Heart left ventricle (tissue), 16 donors: ENCODE results near the gene USO1. TPM values are rescaled to one million over a fixed set of nuclear protein-coding genes. Genes with fewer than 3 reads are reported as not detected.

ENCODE experiments used
- ATAC-seq, 4 donors: fragments of 200-7000 bp; cut with Tn5 transposase; one replicate each; pipeline ENCODE4 v1.9.1; 2020 to 2022; ENCODE audit warnings: moderate library complexity in 4 of 4, mild to moderate bottlenecking in 3 of 4, moderate number of reproducible peaks in 1 of 4
- DNase-seq, 5 donors: peaks; one replicate each; pipeline ENCODE4 v3.0.0-alpha.2; 2020
- H3K27ac ChIP-seq, 12 donors: fragments of 200-600 bp; sonication (generic) in 4 of 12; one replicate each; pipeline versions ENCODE4 v1.5.0 to v1.8.0; 2016 to 2022; ENCODE audit warnings: mild to moderate bottlenecking in 2 of 12
- H3K27me3 ChIP-seq, 9 donors: fragments of 200-600 bp; sonication (generic) in 2 of 9; one replicate each; pipeline versions ENCODE4 v1.5.1 to v1.8.0; 2016 to 2022; ENCODE audit warnings: mild to moderate bottlenecking in 3 of 9
- H3K36me3 ChIP-seq, 9 donors: fragments of 200-600 bp; sonication (generic) in 2 of 9; one replicate each; pipeline versions ENCODE4 v1.5.0 to v1.8.0; 2018 to 2022; ENCODE audit warnings: mild to moderate bottlenecking in 2 of 9
- H3K4me1 ChIP-seq, 12 donors: fragments of 200-600 bp; sonication (generic) in 4 of 12; one replicate each; pipeline versions ENCODE4 v1.5.0 to v1.8.0; 2016 to 2022; ENCODE audit warnings: mild to moderate bottlenecking in 3 of 12
- H3K4me3 ChIP-seq, 12 donors: fragments of 200-600 bp; sonication (generic) in 4 of 12; one replicate each; pipeline versions ENCODE4 v1.5.0 to v1.8.0; 2017 to 2022; ENCODE audit warnings: mild to moderate bottlenecking in 9 of 12, moderate library complexity in 4 of 12
- H3K9me3 ChIP-seq, 12 donors: fragments of 200-600 bp; sonication (generic) in 4 of 12; one replicate each; pipeline versions ENCODE4 v1.5.0 to v1.8.0; 2016 to 2022; ENCODE audit warnings: mild to moderate bottlenecking in 1 of 12
- CTCF ChIP-seq, 12 donors: fragments of 200-600 bp; sonication (generic) in 4 of 12; IDR thresholded peaks; one replicate each; pipeline versions ENCODE4 v1.5.0 to v1.8.0; 2018 to 2022; ENCODE audit warnings: antibody characterized with exemption in 12 of 12, mild to moderate bottlenecking in 5 of 12
- POLR2A ChIP-seq, 2 donors: fragments of 450-650 bp; IDR thresholded peaks; one replicate each; pipeline ENCODE4 v1.6.1; 2017; ENCODE audit warnings: antibody characterized with exemption in 2 of 2, mild to moderate bottlenecking in 2 of 2, moderate library complexity in 2 of 2
- WGBS, 4 donors: extraction: QIAGEN DNeasy Blood & Tissue Kit in 2 of 4; methylation state at CpG; one replicate each; pipeline versions ENCODE4 v1.1.5 to v1.1.7; 2013 to 2018; 5-methylcytosine and 5-hydroxymethylcytosine counted together
- intact Hi-C, 10 donors: fragments of 100-400 bp; cut with DNase I; formaldehyde crosslinking; loops; one replicate each; pipeline versions ENCODE4 v1.11.1 to v1.14.2; 2022
- polyA plus RNA-seq, 2 donors: library from polyadenylated mRNA; stranded (reverse); fragments of 200-250 nt; gene quantifications; one replicate each; pipeline ENCODE4 v1.2.3, GENCODE V29; 2013
- total RNA-seq, 9 donors: library from RNA; depleted of rRNA in 2 of 9; stranded (reverse); fragments of >200 nt in 2 of 9; fragmentation: NEBNext Ultra II Directional in 3 of 9; extraction: Animal tissue kit (Norgen Biotek cat#: 25700) in 3 of 9; gene quantifications; one replicate each; pipeline versions ENCODE4 v1.1.0 to v1.2.4, GENCODE V29; 2016 to 2023
- donor health status: ischemic (EF 13 %, LVEDD 7.1; RV severe dilation, severe dysfunction).
- donor health status: healthy with polysubstance abuse.
- donor health status: DM: no; HTN: yes; CAD: no.
- donor health status: DM: no; HTN: no; CAD: no.
- donor health status: ischemic (EF 25% LVEDD 6.9; RV normal size, moderate dysfunction).
- donor health status: ischemic (EF 25% LVEDD 5.7; RV mildly dilated, moderate dysfunction).
- donor health status: healthy.
- donor health status: DM: yes; HTN: yes; CAD: no.
- donor health status: ischemic (EF 35%, LVEDD 5.7; RV mildly dilated, moderate dysfunction).
- donor health status: nonischemic (EF 11% LVEDD 7.7; RV severe dilation, severe dysfunction).
- donor health status: DM: yes; HTN: yes; CAD: no.
- donor health status: PGD.
- donor health status: ischemic (EF 29% LVEDD 5.4; RV normal size, mild dysfunction).
- donor health status: nonischemic (EF 23%, LVEDD 6.1; RV moderate dilation, normal function).

USO1 gene
- total and polyA plus RNA-seq, 11 donors, result 28.6 to 87.1 (median 77.0) TPM

DNA sequence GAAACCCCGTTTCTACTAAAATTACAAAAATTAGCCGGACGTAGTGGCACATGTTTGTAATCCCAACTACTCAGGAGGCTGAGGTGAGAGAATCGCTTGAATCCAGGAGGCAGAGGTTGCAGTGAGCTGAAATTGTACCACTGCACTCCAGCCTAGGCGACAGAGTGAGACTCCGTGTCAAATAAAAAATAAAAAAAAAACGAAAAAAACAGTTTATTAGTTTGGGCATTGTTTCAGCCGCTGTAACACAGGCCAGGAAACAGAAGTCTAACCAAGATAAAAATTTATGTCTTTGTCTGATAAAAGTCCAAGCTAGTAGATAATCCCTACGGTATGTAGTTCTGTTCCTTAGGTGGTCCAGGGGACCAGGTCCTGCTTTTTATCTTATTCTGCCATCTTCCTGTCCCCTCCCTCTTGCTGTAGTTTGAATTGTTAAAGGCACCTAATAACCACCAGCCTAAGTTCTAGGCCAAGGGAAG, 21.4 kb downstream of the USO1 start:
- intact Hi-C loops, result no loop called here
- Histone ChIP-seq H3K4me3 (no peak overlapping the region), H3K9me3 (no peaks in the 10 kb centered on the region), H3K4me1 (peaks cover 0 to 29% (median 21%) of the 10 kb centered on the region in 12 donors), H3K27me3 (no peaks in the 10 kb centered on the region), H3K36me3 (peaks cover 0 to 8% (median 0%) of the 10 kb centered on the region in 9 donors), H3K27ac (peak overlapping the region in 10 of 12 donors; percentile 3 to 55 (median 42))
- ATAC-seq, result peak in 3 of 4 donors; percentile 11 to 52 (median 27)
- 51 to 60% (median 56%) methylated on average over 9 of the region's 9 CpGs for whole genome bisulfite sequencing, 4 donors
- no peak for TF ChIP-seq CTCF (IDR thresholded peaks at IDR 0.05)
- TF ChIP-seq POLR2A (IDR thresholded peaks at IDR 0.05), result no peak
- DNase-seq, result no peak

- intact Hi-C loops, result no loop called here
- peaks cover 0 to 59% (median 51%) of the 10 kb centered on the region in 9 donors for H3K36me3 ChIP-seq
- no peaks in the 10 kb centered on the region for H3K4me1 ChIP-seq
- H3K9me3 ChIP-seq, result peaks cover 0 to 5% (median 0%) of the 10 kb centered on the region in 12 donors
- 93 to 98% (median 97%) methylated on average over 7 of the region's 7 CpGs for WGBS, 4 donors
- H3K27ac ChIP-seq, result no peak overlapping the region
- DNase-seq (no peak), ATAC-seq (no peak)
- H3K27me3 ChIP-seq, result no peaks in the 10 kb centered on the region
- H3K4me3 ChIP-seq, result no peak overlapping the region
- TF ChIP-seq POLR2A (IDR thresholded peaks at IDR 0.05) (no peak), CTCF (IDR thresholded peaks at IDR 0.05) (no peak)
Observed at GRCh38 chr4:75752637-75753036, 28.3 kb downstream of the USO1 start.

GRCh38 chr4:75769036-75769435, 44.7 kb downstream of the USO1 start:
- no peak for DNase-seq
- H3K4me1 ChIP-seq, result peaks cover 0 to 10% (median 0%) of the 10 kb centered on the region in 12 donors
- no peak overlapping the region for H3K27ac ChIP-seq
- intact Hi-C loops, result loop anchor here in 1 of 10 donors (5.0 kb wide), 1 partner anchor 33 kb away; no protein-coding TSS in a partner anchor
- no peaks in the 10 kb centered on the region for H3K27me3 ChIP-seq
- ATAC-seq, result no peak
- no peaks in the 10 kb centered on the region for H3K9me3 ChIP-seq
- H3K36me3 ChIP-seq, result peaks cover 0 to 87% (median 43%) of the 10 kb centered on the region in 9 donors
- TF ChIP-seq POLR2A (IDR thresholded peaks at IDR 0.05) (no peak), CTCF (IDR thresholded peaks at IDR 0.05) (no peak)
- H3K4me3 ChIP-seq, result no peak overlapping the region

DNA sequence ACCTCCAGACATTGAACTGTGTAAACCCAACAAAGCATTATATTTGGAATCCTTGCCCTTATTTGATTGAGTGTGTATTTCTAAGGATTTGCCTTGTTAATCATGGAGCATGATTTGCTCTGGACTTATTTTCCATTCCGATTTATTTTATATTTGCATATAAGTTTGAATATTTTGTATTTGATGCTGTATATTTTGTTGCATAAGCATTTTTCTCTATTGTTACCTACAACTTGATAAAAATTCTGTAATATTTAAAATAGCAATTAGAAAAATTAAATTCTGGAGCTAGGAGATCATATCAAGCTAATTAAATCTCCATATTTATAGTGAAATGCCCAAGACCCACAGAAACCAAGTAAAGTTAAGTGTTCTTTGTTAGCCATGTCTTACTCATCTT, 47.2 kb downstream of the USO1 start:
- H3K4me1 ChIP-seq, result peaks cover 0 to 6% (median 0%) of the 10 kb centered on the region in 12 donors
- 0% methylated on average over 1 of the region's 1 CpG for WGBS, 4 donors
- intact Hi-C loops, result no loop called here
- H3K27me3 ChIP-seq, result no peaks in the 10 kb centered on the region
- no peak overlapping the region for H3K27ac ChIP-seq
- no peaks in the 10 kb centered on the region for H3K9me3 ChIP-seq
- ATAC-seq (no peak), DNase-seq (no peak)
- H3K4me3 ChIP-seq, result no peak overlapping the region
- peaks cover 0 to 93% (median 69%) of the 10 kb centered on the region in 9 donors for H3K36me3 ChIP-seq
- TF ChIP-seq CTCF (IDR thresholded peaks at IDR 0.05) (no peak), POLR2A (IDR thresholded peaks at IDR 0.05) (no peak)
